Measurements from ENCODE around the gene SLC22A17.

The SLC22A17 gene

DNA sequence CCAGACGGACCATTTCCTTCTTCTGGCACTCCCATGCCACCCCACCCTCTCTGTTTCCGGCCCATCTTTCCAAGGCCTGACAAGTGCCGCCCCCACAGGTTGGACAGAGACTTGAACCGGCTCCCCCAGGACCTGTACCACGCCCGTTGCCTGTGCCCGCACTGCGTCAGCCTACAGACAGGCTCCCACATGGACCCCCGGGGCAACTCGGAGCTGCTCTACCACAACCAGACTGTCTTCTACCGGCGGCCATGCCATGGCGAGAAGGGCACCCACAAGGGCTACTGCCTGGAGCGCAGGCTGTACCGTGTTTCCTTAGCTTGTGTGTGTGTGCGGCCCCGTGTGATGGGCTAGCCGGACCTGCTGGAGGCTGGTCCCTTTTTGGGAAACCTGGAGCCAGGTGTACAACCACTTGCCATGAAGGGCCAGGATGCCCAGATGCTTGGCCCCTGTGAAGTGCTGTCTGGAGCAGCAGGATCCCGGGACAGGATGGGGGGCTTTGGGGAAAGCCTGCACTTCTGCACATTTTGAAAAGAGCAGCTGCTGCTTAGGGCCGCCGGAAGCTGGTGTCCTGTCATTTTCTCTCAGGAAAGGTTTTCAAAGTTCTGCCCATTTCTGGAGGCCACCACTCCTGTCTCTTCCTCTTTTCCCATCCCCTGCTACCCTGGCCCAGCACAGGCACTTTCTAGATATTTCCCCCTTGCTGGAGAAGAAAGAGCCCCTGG, 23.0 kb upstream of the SLC22A17 start:
- no peak for TF ChIP-seq GATA3 (IDR thresholded peaks at IDR 0.05; ENCODE audit: low read depth, low read length)
- no peak for TF ChIP-seq GATA2 (IDR thresholded peaks at IDR 0.05; ENCODE audit: low read depth, low read length)

DNA sequence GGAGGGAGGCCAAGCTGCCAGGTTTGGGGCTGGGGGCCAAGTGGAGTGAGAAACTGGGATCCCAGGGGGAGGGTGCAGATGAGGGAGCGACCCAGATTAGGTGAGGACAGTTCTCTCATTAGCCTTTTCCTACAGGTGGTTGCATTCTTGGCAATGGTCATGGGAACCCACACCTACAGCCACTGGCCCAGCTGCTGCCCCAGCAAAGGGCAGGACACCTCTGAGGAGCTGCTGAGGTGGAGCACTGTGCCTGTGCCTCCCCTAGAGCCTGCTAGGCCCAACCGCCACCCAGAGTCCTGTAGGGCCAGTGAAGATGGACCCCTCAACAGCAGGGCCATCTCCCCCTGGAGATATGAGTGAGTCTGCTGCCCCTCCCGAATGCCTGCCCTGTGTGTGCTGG, 20.4 kb upstream of the SLC22A17 start:
- TF ChIP-seq GATA3 (IDR thresholded peaks at IDR 0.05; ENCODE audit: low read depth, low read length) (no peak), GATA2 (IDR thresholded peaks at IDR 0.05; ENCODE audit: low read depth, low read length) (no peak)

DNA sequence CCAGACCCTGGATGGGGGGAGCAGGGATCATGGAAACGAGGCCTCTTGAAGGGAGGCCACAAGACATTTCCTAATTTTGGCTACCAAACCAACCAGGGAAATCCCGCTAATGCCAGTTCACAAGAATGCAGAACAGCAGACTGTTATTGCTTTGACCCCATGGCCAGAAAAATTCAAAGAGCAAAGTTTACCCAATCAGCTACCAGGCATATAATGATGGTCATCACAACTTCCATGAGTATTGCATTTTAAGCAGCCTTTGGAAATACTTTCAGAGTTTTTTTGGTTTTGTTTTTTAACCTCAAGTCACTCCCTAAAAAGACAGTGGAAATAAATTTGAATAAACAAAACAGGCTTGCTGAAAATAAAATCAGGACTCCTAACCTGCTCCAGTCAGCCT, 19.8 kb upstream of the SLC22A17 start, which contains the start of gene IL25:
IL25 (plus strand) TSS at position 301 of the 400 bp plus-strand sequence.
- TF ChIP-seq GATA2 (IDR thresholded peaks at IDR 0.05; ENCODE audit: low read depth, low read length) (no peak), GATA3 (IDR thresholded peaks at IDR 0.05; ENCODE audit: low read depth, low read length) (no peak)

DNA sequence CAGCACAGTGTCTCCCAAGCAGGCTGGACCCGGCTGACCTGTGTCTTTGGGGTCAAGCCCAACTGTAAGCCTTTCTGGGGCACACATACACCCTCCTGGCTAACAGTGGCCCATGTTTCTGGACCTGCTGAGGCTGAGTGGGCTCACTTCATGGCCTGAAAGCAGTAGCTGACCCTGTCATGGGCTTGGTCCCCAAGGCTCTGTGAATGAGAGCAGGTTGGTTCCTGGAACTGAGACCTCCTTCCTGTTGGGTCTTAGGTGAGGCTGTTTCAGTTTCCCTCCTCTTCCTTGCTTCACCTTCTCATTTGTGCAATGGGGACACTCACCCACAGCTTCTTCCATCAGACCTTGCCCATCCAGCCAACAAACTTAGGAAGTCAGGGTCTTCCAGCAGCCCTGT, 19.2 kb upstream of the SLC22A17 start:
- TF ChIP-seq GATA2 (IDR thresholded peaks at IDR 0.05; ENCODE audit: low read depth, low read length) (no peak), GATA3 (IDR thresholded peaks at IDR 0.05; ENCODE audit: low read depth, low read length) (no peak)

GRCh38 chr14:23370221-23370620, 17.5 kb upstream of the SLC22A17 start:
- TF ChIP-seq GATA2 (IDR thresholded peaks at IDR 0.05; ENCODE audit: low read depth, low read length) (no peak), GATA3 (IDR thresholded peaks at IDR 0.05; ENCODE audit: low read depth, low read length) (no peak)

GRCh38 chr14:23366426-23366921, 13.8 kb upstream of the SLC22A17 start:
- TF ChIP-seq GATA3 (IDR thresholded peaks at IDR 0.05; ENCODE audit: low read depth, low read length) (no peak), GATA2 (IDR thresholded peaks at IDR 0.05; ENCODE audit: low read depth, low read length) (no peak)

GRCh38 chr14:23365732-23366425, 13.2 kb upstream of the SLC22A17 start:
- TF ChIP-seq GATA2 (IDR thresholded peaks at IDR 0.05; ENCODE audit: low read depth, low read length) (no peak), GATA3 (IDR thresholded peaks at IDR 0.05; ENCODE audit: low read depth, low read length) (no peak)

- no peak for TF ChIP-seq GATA2 (IDR thresholded peaks at IDR 0.05; ENCODE audit: low read depth, low read length)
Measured at GRCh38 chr14:23365036-23365731, 12.5 kb upstream of the SLC22A17 start, which contains the start of gene EFS. Gene EFS (minus strand): TSS chr14:23365172. CDS start chr14:23365025, 147 bp downstream.

- TF ChIP-seq GATA3 (IDR thresholded peaks at IDR 0.05; ENCODE audit: low read depth, low read length), result no peak
- no peak for TF ChIP-seq GATA2 (IDR thresholded peaks at IDR 0.05; ENCODE audit: low read depth, low read length)
Measured at GRCh38 chr14:23364164-23365035, 11.7 kb upstream of the SLC22A17 start.

DNA sequence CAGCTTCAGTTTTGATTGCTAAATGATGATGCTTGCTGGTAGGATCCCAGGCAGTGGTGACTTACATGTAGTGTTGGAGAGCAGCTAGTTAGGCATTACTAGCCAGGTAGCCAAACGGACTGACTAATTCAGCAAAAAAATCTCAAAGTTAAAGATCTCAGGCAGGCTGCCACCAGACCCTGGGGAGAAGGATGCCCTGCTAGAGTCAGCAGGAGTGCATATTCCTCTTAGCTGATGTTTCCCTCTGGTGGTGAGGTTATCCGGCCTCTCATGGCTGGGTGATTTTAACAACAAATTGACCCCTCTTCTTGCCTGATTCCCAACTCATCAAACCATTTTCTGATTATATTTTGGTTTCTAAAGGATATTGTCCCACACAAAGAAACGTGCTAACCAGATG, 9.5 kb upstream of the SLC22A17 start:
- no peak for TF ChIP-seq GATA2 (IDR thresholded peaks at IDR 0.05; ENCODE audit: low read depth, low read length)

DNA sequence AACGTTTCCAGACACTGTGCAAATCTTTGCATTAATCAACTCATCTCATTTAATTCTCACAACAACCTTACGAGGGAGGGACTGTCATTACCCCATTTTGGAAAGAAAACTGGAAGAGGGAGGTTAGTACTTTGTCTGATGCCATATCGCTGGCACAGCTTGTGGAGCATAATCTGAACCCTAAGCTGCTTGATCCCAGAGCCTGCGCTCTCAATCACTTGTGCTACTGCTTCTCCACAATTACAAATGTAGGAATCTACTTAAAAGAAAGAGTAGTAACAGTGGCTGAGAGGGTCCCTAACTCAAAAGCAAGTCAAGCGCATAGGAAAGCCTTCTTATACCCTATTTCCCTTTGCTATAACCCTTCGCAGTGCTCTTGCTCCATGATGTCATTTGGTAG, 9.1 kb upstream of the SLC22A17 start:
- TF ChIP-seq GATA3 (IDR thresholded peaks at IDR 0.05; ENCODE audit: low read depth, low read length), result no peak
- no peak for TF ChIP-seq GATA2 (IDR thresholded peaks at IDR 0.05; ENCODE audit: low read depth, low read length)

- no peak for TF ChIP-seq GATA3 (IDR thresholded peaks at IDR 0.05; ENCODE audit: low read depth, low read length)
- no peak for TF ChIP-seq GATA2 (IDR thresholded peaks at IDR 0.05; ENCODE audit: low read depth, low read length)
Measured at GRCh38 chr14:23361320-23361719, 8.6 kb upstream of the SLC22A17 start.

DNA sequence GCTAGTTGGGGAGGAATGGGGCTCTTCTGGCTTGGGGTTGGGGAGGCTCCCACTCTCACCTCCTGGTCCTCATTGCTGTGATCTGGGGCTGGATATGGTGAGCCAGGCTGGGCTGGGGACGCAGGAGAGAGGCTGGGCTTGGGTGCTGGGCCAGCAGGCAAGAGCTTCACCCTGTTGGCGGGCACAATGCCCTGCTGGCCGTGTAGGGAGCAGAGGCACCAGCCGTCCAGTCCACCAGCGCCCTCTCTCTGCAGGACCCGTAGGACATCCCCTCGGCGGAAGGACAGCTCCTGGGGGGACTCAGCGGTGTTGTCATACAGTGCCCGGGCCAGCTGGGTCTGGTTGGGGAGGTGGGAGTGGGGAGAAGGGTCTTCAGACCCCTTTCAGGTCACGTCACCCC, 7.8 kb upstream of the SLC22A17 start:
- TF ChIP-seq GATA2 (IDR thresholded peaks at IDR 0.05; ENCODE audit: low read depth, low read length) (no peak), GATA3 (IDR thresholded peaks at IDR 0.05; ENCODE audit: low read depth, low read length) (no peak)

Measured in SH-SY5Y (cell line).